ENCODE data around the gene CSK. TPM values are rescaled to one million over a fixed set of nuclear protein-coding genes. Genes with fewer than 3 reads are reported as not detected.

Gene CSK
- total RNA-seq, 1 experiment from 2014 or later, result 172 TPM

- H3K4me3 ChIP-seq (ENCODE audit: low read length), result no peak overlapping the region
- no peaks in the 10 kb centered on the region for H3K36me3 ChIP-seq (ENCODE audit: insufficient read depth, low read length)
- H3K4me2 ChIP-seq (ENCODE audit: low read depth, low read length, poor library complexity, severe bottlenecking), result no peak overlapping the region
- H3K4me1 ChIP-seq (ENCODE audit: low read length), result peaks cover 33% of the 10 kb centered on the region
- H4K20me1 ChIP-seq (ENCODE audit: insufficient read depth, low read depth, low read length), result no peaks in the 10 kb centered on the region; the same call in 1 of the 2 replicates
- DNase-seq, result no peak
- no peaks in the 10 kb centered on the region for H3K9me3 ChIP-seq (ENCODE audit: low read length)
- no peaks in the 10 kb centered on the region for H3K79me2 ChIP-seq (ENCODE audit: low read length)
- H3K9me2 ChIP-seq (replicated peaks; ENCODE audit: insufficient read depth, low read length), result no peaks in the 10 kb centered on the region
- no peaks in the 10 kb centered on the region for H3K27me3 ChIP-seq (ENCODE audit: low read length)
- no peak overlapping the region for H3K27ac ChIP-seq (ENCODE audit: low read length)
- no peak overlapping the region for H2AFZ ChIP-seq (ENCODE audit: low read length)
- no peak overlapping the region for H3K9ac ChIP-seq (ENCODE audit: low read length)
These were observed 14.4 kb upstream of the CSK start for GRCh38 chr15:74767167-74768098.

GRCh38 chr15:74768099-74768770, 13.6 kb upstream of the CSK start:
- Histone ChIP-seq H2AFZ (ENCODE audit: low read length) (no peak overlapping the region), H3K9me2 (replicated peaks; ENCODE audit: insufficient read depth, low read length) (no peaks in the 10 kb centered on the region), H4K20me1 (ENCODE audit: insufficient read depth, low read depth, low read length) (no peaks in the 10 kb centered on the region; the same call in 1 of the 2 replicates), H3K4me2 (ENCODE audit: low read depth, low read length, poor library complexity, severe bottlenecking) (peak overlapping the region; percentile 8), H3K27me3 (ENCODE audit: low read length) (no peaks in the 10 kb centered on the region), H3K4me3 (ENCODE audit: low read length) (no peak overlapping the region), H3K36me3 (ENCODE audit: insufficient read depth, low read length) (no peaks in the 10 kb centered on the region), H3K79me2 (ENCODE audit: low read length) (no peaks in the 10 kb centered on the region), H3K9ac (ENCODE audit: low read length) (no peak overlapping the region; the same call in 1 of the 2 replicates), H3K4me1 (ENCODE audit: low read length) (peaks cover 41% of the 10 kb centered on the region), H3K9me3 (ENCODE audit: low read length) (no peaks in the 10 kb centered on the region), H3K27ac (ENCODE audit: low read length) (no peak overlapping the region)
- DNase-seq, result no peak

GRCh38 chr15:74768771-74769342, 13.0 kb upstream of the CSK start:
- peak; percentile 81 for DNase-seq
- Histone ChIP-seq H3K9ac (ENCODE audit: low read length) (no peak overlapping the region; the same call in 1 of the 2 replicates), H3K9me2 (replicated peaks; ENCODE audit: insufficient read depth, low read length) (no peaks in the 10 kb centered on the region), H3K27me3 (ENCODE audit: low read length) (no peaks in the 10 kb centered on the region), H4K20me1 (ENCODE audit: insufficient read depth, low read depth, low read length) (no peaks in the 10 kb centered on the region; the same call in 1 of the 2 replicates), H2AFZ (ENCODE audit: low read length) (no peak overlapping the region), H3K4me2 (ENCODE audit: low read depth, low read length, poor library complexity, severe bottlenecking) (peak overlapping the region; percentile 8), H3K27ac (ENCODE audit: low read length) (no peak overlapping the region), H3K36me3 (ENCODE audit: insufficient read depth, low read length) (no peaks in the 10 kb centered on the region), H3K9me3 (ENCODE audit: low read length) (no peaks in the 10 kb centered on the region), H3K4me3 (ENCODE audit: low read length) (no peak overlapping the region), H3K79me2 (ENCODE audit: low read length) (no peaks in the 10 kb centered on the region), H3K4me1 (ENCODE audit: low read length) (peaks cover 47% of the 10 kb centered on the region)

- Histone ChIP-seq H3K4me1 (ENCODE audit: low read length) (peaks cover 54% of the 10 kb centered on the region), H3K79me2 (ENCODE audit: low read length) (no peaks in the 10 kb centered on the region), H3K27me3 (ENCODE audit: low read length) (no peaks in the 10 kb centered on the region), H3K4me3 (ENCODE audit: low read length) (no peak overlapping the region), H4K20me1 (ENCODE audit: insufficient read depth, low read depth, low read length) (no peaks in the 10 kb centered on the region; the same call in 1 of the 2 replicates), H3K9ac (ENCODE audit: low read length) (no peak overlapping the region), H3K9me2 (replicated peaks; ENCODE audit: insufficient read depth, low read length) (no peaks in the 10 kb centered on the region), H3K27ac (ENCODE audit: low read length) (no peak overlapping the region), H3K36me3 (ENCODE audit: insufficient read depth, low read length) (no peaks in the 10 kb centered on the region), H3K9me3 (ENCODE audit: low read length) (no peaks in the 10 kb centered on the region), H3K4me2 (ENCODE audit: low read depth, low read length, poor library complexity, severe bottlenecking) (no peak overlapping the region), H2AFZ (ENCODE audit: low read length) (no peak overlapping the region)
- no peak for DNase-seq
These were observed 12.3 kb upstream of the CSK start for GRCh38 chr15:74769463-74770025.

GRCh38 chr15:74770211-74770903, 11.5 kb upstream of the CSK start:
- H3K36me3 ChIP-seq (ENCODE audit: insufficient read depth, low read length), result no peaks in the 10 kb centered on the region
- H3K27me3 ChIP-seq (ENCODE audit: low read length), result no peaks in the 10 kb centered on the region
- DNase-seq, result no peak
- no peak overlapping the region for H2AFZ ChIP-seq (ENCODE audit: low read length)
- peak overlapping the region; percentile 58 for H3K9ac ChIP-seq (ENCODE audit: low read length)
- H3K4me3 ChIP-seq (ENCODE audit: low read length), result no peak overlapping the region
- H3K9me2 ChIP-seq (replicated peaks; ENCODE audit: insufficient read depth, low read length), result no peaks in the 10 kb centered on the region
- peak overlapping the region; percentile 100; the same call in 1 of the 2 replicates for H3K27ac ChIP-seq (ENCODE audit: low read length)
- H3K4me1 ChIP-seq (ENCODE audit: low read length), result peaks cover 62% of the 10 kb centered on the region
- H3K4me2 ChIP-seq (ENCODE audit: low read depth, low read length, poor library complexity, severe bottlenecking), result peak overlapping the region; percentile 48
- no peaks in the 10 kb centered on the region for H3K9me3 ChIP-seq (ENCODE audit: low read length)
- 0 out of 2 replicates have a peak, but pooled peaks cover 1% of the 10 kb centered on the region for H3K79me2 ChIP-seq (ENCODE audit: low read length)
- no peaks in the 10 kb centered on the region; the same call in 1 of the 2 replicates for H4K20me1 ChIP-seq (ENCODE audit: insufficient read depth, low read depth, low read length)

- Histone ChIP-seq H3K4me1 (ENCODE audit: low read length) (peaks cover 91% of the 10 kb centered on the region), H3K27ac (ENCODE audit: low read length) (peak overlapping the region; percentile 100), H3K4me2 (ENCODE audit: low read depth, low read length, poor library complexity, severe bottlenecking) (peak overlapping the region; percentile 72), H3K79me2 (ENCODE audit: low read length) (0 out of 2 replicates have a peak, but pooled peaks cover 3% of the 10 kb centered on the region), H3K9me3 (ENCODE audit: low read length) (no peaks in the 10 kb centered on the region), H3K4me3 (ENCODE audit: low read length) (peak overlapping the region; percentile 48), H3K9ac (ENCODE audit: low read length) (peak overlapping the region; percentile 73), H3K9me2 (replicated peaks; ENCODE audit: insufficient read depth, low read length) (no peaks in the 10 kb centered on the region), H3K36me3 (ENCODE audit: insufficient read depth, low read length) (no peaks in the 10 kb centered on the region), H4K20me1 (ENCODE audit: insufficient read depth, low read depth, low read length) (no peaks in the 10 kb centered on the region; the same call in 1 of the 2 replicates), H2AFZ (ENCODE audit: low read length) (no peak overlapping the region), H3K27me3 (ENCODE audit: low read length) (no peaks in the 10 kb centered on the region)
- DNase-seq, result peak; percentile 69
These were observed 8.6 kb upstream of the CSK start for GRCh38 chr15:74773329-74773728.

- Histone ChIP-seq H3K27ac (ENCODE audit: low read length) (peak overlapping the region; percentile 100), H3K4me2 (ENCODE audit: low read depth, low read length, poor library complexity, severe bottlenecking) (peak overlapping the region; percentile 72), H3K9ac (ENCODE audit: low read length) (peak overlapping the region; percentile 73)
These were observed 8.1 kb upstream of the CSK start for GRCh38 chr15:74773731-74774252.

More at GRCh38 chr15:74773731-74774252, 8.1 kb upstream of the CSK start:
- Histone ChIP-seq H3K36me3 (ENCODE audit: insufficient read depth, low read length) (no peaks in the 10 kb centered on the region), H2AFZ (ENCODE audit: low read length) (no peak overlapping the region), H3K9me3 (ENCODE audit: low read length) (no peaks in the 10 kb centered on the region), H3K9me2 (replicated peaks; ENCODE audit: insufficient read depth, low read length) (no peaks in the 10 kb centered on the region), H4K20me1 (ENCODE audit: insufficient read depth, low read depth, low read length) (no peaks in the 10 kb centered on the region; the same call in 1 of the 2 replicates), H3K27me3 (ENCODE audit: low read length) (no peaks in the 10 kb centered on the region), H3K4me1 (ENCODE audit: low read length) (peaks cover 93% of the 10 kb centered on the region), H3K79me2 (ENCODE audit: low read length) (0 out of 2 replicates have a peak, but pooled peaks cover 3% of the 10 kb centered on the region), H3K4me3 (ENCODE audit: low read length) (peak overlapping the region; percentile 48)
- peak; percentile 61 for DNase-seq
